Peyer's patch (tissue), 4 donors: ENCODE data around the gene CLCN4.

Experiments
- CTCF ChIP-seq, 6 experiments: fragments of 450-650 bp in 4 of 6; fragments of 200-600 bp in 2 of 6; sonication (generic) in 1 of 6; IDR thresholded peaks; one replicate each; pipeline ENCODE4 v1.5.1; 2017 to 2019; ENCODE audit warnings: antibody characterized with exemption in 6 of 6, mild to moderate bottlenecking in 3 of 6, moderate library complexity in 1 of 6
- POLR2A ChIP-seq, 2 donors: fragments of 450-650 bp; IDR thresholded peaks; one replicate each; pipeline ENCODE4 v1.5.1; 2017; ENCODE audit warnings: antibody characterized with exemption in 2 of 2, mild to moderate bottlenecking in 2 of 2, moderate library complexity in 2 of 2

- TF ChIP-seq POLR2A (IDR thresholded peaks at IDR 0.05) = no peak
- TF ChIP-seq CTCF (IDR thresholded peaks at IDR 0.05) = no peak
Measured at GRCh38 chrX:10166248-10166716, 9.5 kb downstream of the CLCN4 start.
